HCT116 (cell line): ENCODE results near the gene ZFP57. TPM values are rescaled to one million over a fixed set of nuclear protein-coding genes. Genes with fewer than 3 reads are reported as not detected.

Experiments used
- ATAC-seq: fragments of 200-7000 bp; cut with Tn5 transposase; 2 replicates; pipeline ENCODE4 v1.9.1; 2020; ENCODE audit warnings: mild to moderate bottlenecking, moderate library complexity
- BruUV-seq: library from RNA; stranded (reverse); fragments of 400-500 nt; replicated peaks from 2 replicates; lab custom pipeline; 2021; lab: Mats Ljungman, UMichigan
- CTCF ChIA-PET: fragments of 300-600 bp; sonication (Branson Sonifier 250); formaldehyde crosslinking; loops from one replicate; lab custom pipeline; 2021; ENCODE audit warnings: antibody characterized with exemption; lab: Charles Lee
- POLR2A ChIA-PET: fragments of 300-600, 350-600 bp; sonication (Branson Sonifier 250); formaldehyde crosslinking; loops from one replicate; lab custom pipeline; 2021; ENCODE audit warnings: antibody characterized with exemption; lab: Charles Lee
- RAD21 ChIA-PET, 2 experiments: fragments of 300-600 bp; sonication (Branson Sonifier 250); formaldehyde crosslinking; loops; one replicate each; lab custom pipeline; 2023; ENCODE audit warnings: low total read pairs in 2 of 2; ENCODE audit not compliant: uncharacterized antibody in 2 of 2, unreplicated experiment in 2 of 2, low non-redundant PET in 1 of 2; lab: Charles Lee
- DNase-seq: peaks from one replicate; pipeline ENCODE4 v3.0.0-alpha.2; 2010; ENCODE audit warnings: low read depth, low spot score
- H2AFZ ChIP-seq: fragments of 200-600 bp; shearing (Covaris generic), sonication (generic); 2 replicates; pipeline ENCODE4 v1.6.1; 2017; ENCODE audit warnings: low read depth, mixed run types, mixed read lengths, antibody characterized with exemption, low read length; ENCODE audit not compliant: poor library complexity, severe bottlenecking
- H3K27ac ChIP-seq: 2 replicates; pipeline ENCODE4 v1.5.1; 2012; ENCODE audit warnings: low read depth, low read length
- H3K27me3 ChIP-seq: fragments of 200-600 bp; sonication (generic); 2 replicates; pipeline ENCODE4 v1.6.1; 2016; ENCODE audit warnings: mixed run types, low read length, mixed read lengths; ENCODE audit not compliant: insufficient read depth
- H3K36me3 ChIP-seq, 2 experiments: fragments of 200-500 bp in 1 of 2; fragments of 200-600 bp in 1 of 2; sonication (Bioruptor generic) in 1 of 2; sonication (generic) in 1 of 2; 2 replicates each; pipeline versions ENCODE4 v1.5.1 to v1.6.1; 2014 to 2016; ENCODE audit warnings: low read length in 2 of 2, inconsistent platforms in 1 of 2, mixed read lengths in 1 of 2, mixed run types in 1 of 2; ENCODE audit not compliant: insufficient read depth in 2 of 2, control insufficient read depth in 1 of 2
- H3K4me1 ChIP-seq, 2 experiments: fragments of 200-600 bp in 1 of 2; sonication (generic) in 1 of 2; 2 replicates each; pipeline versions ENCODE4 v1.5.1 to v1.6.1; 2012 to 2017; ENCODE audit warnings: low read length in 2 of 2, inconsistent platforms in 1 of 2, mild to moderate bottlenecking in 1 of 2, mixed read lengths in 1 of 2, mixed run types in 1 of 2, moderate library complexity in 1 of 2; ENCODE audit not compliant: insufficient read depth in 2 of 2, control insufficient read depth in 1 of 2
- H3K4me2 ChIP-seq: fragments of 200-600 bp; sonication (generic); 2 replicates; pipeline ENCODE4 v1.6.1; 2017; ENCODE audit warnings: mixed run types, low read length, mixed read lengths
- H3K4me3 ChIP-seq, 2 experiments: fragments of 200-600 bp in 1 of 2; sonication (generic) in 1 of 2; replicated peaks in 1 of 2; 2 replicates each; pipeline ENCODE4 v1.5.1; 2011 to 2016; ENCODE audit warnings: low read length in 2 of 2, control low read depth in 1 of 2, low read depth in 1 of 2, mild to moderate bottlenecking in 1 of 2, mixed read lengths in 1 of 2, mixed run types in 1 of 2
- H3K79me2 ChIP-seq: fragments of 200-600 bp; sonication (generic); 2 replicates; pipeline ENCODE4 v1.6.1; 2017; ENCODE audit warnings: mild to moderate bottlenecking, mixed run types, low read length, moderate library complexity, mixed read lengths; ENCODE audit not compliant: insufficient read depth
- H3K9ac ChIP-seq: fragments of 200-600 bp; sonication (generic); 2 replicates; pipeline ENCODE4 v1.6.1; 2016; ENCODE audit warnings: low read length, mixed read lengths
- H3K9me2 ChIP-seq: fragments of 200-600 bp; sonication (generic), shearing (Covaris generic); 2 replicates; pipeline ENCODE4 v1.6.1; 2017; ENCODE audit warnings: mixed run types, mild to moderate bottlenecking, moderate library complexity; ENCODE audit not compliant: insufficient read depth
- H3K9me3 ChIP-seq, 2 experiments: fragments of 200-500 bp in 1 of 2; fragments of 200-600 bp in 1 of 2; sonication (Bioruptor generic) in 1 of 2; sonication (generic) in 1 of 2; 2 replicates each; pipeline ENCODE4 v1.6.1; 2014 to 2017; ENCODE audit warnings: low read length in 2 of 2, mixed read lengths in 2 of 2, inconsistent platforms in 1 of 2, low read depth in 1 of 2, mild to moderate bottlenecking in 1 of 2, mixed run types in 1 of 2, moderate library complexity in 1 of 2; ENCODE audit not compliant: control insufficient read depth in 1 of 2, insufficient read depth in 1 of 2
- H4K20me1 ChIP-seq: fragments of 200-600 bp; sonication (generic), shearing (Covaris generic); 2 replicates; pipeline ENCODE4 v1.6.1; 2017; ENCODE audit warnings: mixed run types, mild to moderate bottlenecking, moderate library complexity; ENCODE audit not compliant: insufficient read depth
- REST ChIP-seq: IDR thresholded peaks from 2 replicates; pipeline ENCODE4 v1.6.1; 2012; ENCODE audit warnings: low read depth
- SIN3A ChIP-seq: IDR thresholded peaks from 2 replicates; pipeline ENCODE4 v1.6.1; 2012; ENCODE audit warnings: low read depth
- ZNF274 ChIP-seq: fragments of 200-500 bp; sonication (Bioruptor generic); IDR thresholded peaks from 2 replicates; pipeline ENCODE4 v1.6.1; 2014; ENCODE audit warnings: mild to moderate bottlenecking, low read depth, low read length, inconsistent platforms
- intact Hi-C: fragments of 100-400 bp; cut with micrococcal nuclease; formaldehyde crosslinking; loops from 2 replicates; pipeline ENCODE4 v1.10.0; 2022
- total RNA-seq: library from RNA; stranded (reverse); gene quantifications from one replicate; pipeline ENCODE4 v1.2.1, GENCODE V29; 2021; ENCODE audit not compliant: unreplicated experiment
- TF ChIP-seq, protein P1 (sequence below): IDR thresholded peaks from 2 replicates; pipeline ENCODE4 v1.6.1; 2011; ENCODE audit warnings: mild to moderate bottlenecking, low read length, moderate library complexity; ENCODE audit not compliant: insufficient replicate concordance; ENCODE audit errors: extremely low read depth
- TF ChIP-seq, protein P2 (sequence below): IDR thresholded peaks from 2 replicates; pipeline ENCODE4 v1.6.1; 2012

ZFP57 gene
- total RNA-seq, 1 experiment from 2014 or later = not detected

GRCh38 chr6:29647927-29648642, 32.9 kb downstream of the ZFP57 start (continued):
- TF ChIP-seq REST (no peak), SIN3A (no peak)

GRCh38 chr6:29641430-29642148, 39.4 kb downstream of the ZFP57 start:
- Histone ChIP-seq H3K27me3 (no peaks in the 10 kb centered on the region), H4K20me1 (no peaks in the 10 kb centered on the region), H3K9me2 (no peaks in the 10 kb centered on the region), H3K9me3 (no peaks in the 10 kb centered on the region), H3K4me2 (peak overlapping the region; percentile 62), H3K79me2 (no peaks in the 10 kb centered on the region), H3K4me3 (no peak overlapping the region), H3K4me1 (peaks cover 7 to 14% of the 10 kb centered on the region in 2 experiments; a peak in 3 of 4 replicates), H3K36me3 (no peaks in the 10 kb centered on the region), H3K9ac (no peak overlapping the region), H3K27ac (no peak overlapping the region), H2AFZ (peak overlapping the region; percentile 92)
- intact Hi-C loops = no loop called here
- TF ChIP-seq, protein P1, sequence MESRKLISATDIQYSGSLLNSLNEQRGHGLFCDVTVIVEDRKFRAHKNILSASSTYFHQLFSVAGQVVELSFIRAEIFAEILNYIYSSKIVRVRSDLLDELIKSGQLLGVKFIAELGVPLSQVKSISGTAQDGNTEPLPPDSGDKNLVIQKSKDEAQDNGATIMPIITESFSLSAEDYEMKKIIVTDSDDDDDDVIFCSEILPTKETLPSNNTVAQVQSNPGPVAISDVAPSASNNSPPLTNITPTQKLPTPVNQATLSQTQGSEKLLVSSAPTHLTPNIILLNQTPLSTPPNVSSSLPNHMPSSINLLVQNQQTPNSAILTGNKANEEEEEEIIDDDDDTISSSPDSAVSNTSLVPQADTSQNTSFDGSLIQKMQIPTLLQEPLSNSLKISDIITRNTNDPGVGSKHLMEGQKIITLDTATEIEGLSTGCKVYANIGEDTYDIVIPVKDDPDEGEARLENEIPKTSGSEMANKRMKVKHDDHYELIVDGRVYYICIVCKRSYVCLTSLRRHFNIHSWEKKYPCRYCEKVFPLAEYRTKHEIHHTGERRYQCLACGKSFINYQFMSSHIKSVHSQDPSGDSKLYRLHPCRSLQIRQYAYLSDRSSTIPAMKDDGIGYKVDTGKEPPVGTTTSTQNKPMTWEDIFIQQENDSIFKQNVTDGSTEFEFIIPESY = no peak
- TF ChIP-seq, protein P2, sequence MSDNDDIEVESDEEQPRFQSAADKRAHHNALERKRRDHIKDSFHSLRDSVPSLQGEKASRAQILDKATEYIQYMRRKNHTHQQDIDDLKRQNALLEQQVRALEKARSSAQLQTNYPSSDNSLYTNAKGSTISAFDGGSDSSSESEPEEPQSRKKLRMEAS = peak; percentile 15; the same call in 1 of the 2 replicates
- TF ChIP-seq ZNF274 = no peak
- POLR2A ChIA-PET = interaction anchor here (0.9 to 1.4 kb wide), 3 partner anchors 8 to 12 kb away, joined by 5 read pairs; partner anchors contain the start of gene GABBR1
- CTCF ChIA-PET = interaction anchor here (1.5 to 6.0 kb wide), 3 partner anchors 8 to 55 kb away, joined by 5 to 35 read pairs (median 11); no protein-coding TSS in a partner anchor
- DNase-seq (no peak), ATAC-seq (peak; percentile 79)
- RAD21 ChIA-PET = no interaction called here
- BruUV-seq = no TSS peak
